GM12878 (cell line): ENCODE measurements around the gene NAALADL2.

Source experiments
- BCLAF1 ChIP-seq: fragments of 450-650 bp; IDR thresholded peaks from 2 replicates; pipeline ENCODE4 v1.6.1; 2017; ENCODE audit warnings: antibody characterized with exemption, mild to moderate bottlenecking, moderate library complexity
- EP300 ChIP-seq, 2 experiments: fragments of 150-350 bp in 1 of 2; IDR thresholded peaks; 2 replicates each; pipeline ENCODE4 v1.6.1; 2011 to 2012; ENCODE audit warnings: low read depth in 2 of 2, low read length in 2 of 2, borderline replicate concordance in 1 of 2, improper control_type of control experiment in 1 of 2, inconsistent platforms in 1 of 2; ENCODE audit not compliant: control insufficient read depth in 1 of 2
- EZH2 ChIP-seq: IDR thresholded peaks from 2 replicates; pipeline ENCODE4 v1.6.1; 2012; ENCODE audit warnings: low read depth, mild to moderate bottlenecking, control low read depth, inconsistent platforms, low read length, borderline replicate concordance; ENCODE audit not compliant: control insufficient read depth
- GABPA ChIP-seq: IDR thresholded peaks from 2 replicates; pipeline ENCODE4 v1.6.1; 2014; ENCODE audit warnings: antibody characterized with exemption, low read depth, mild to moderate bottlenecking, inconsistent platforms
- IRF4 ChIP-seq: IDR thresholded peaks from 2 replicates; pipeline ENCODE4 v1.6.1; 2011; ENCODE audit warnings: low read depth, low read length
- MAX ChIP-seq: IDR thresholded peaks from 2 replicates; pipeline ENCODE4 v1.6.1; 2012; ENCODE audit warnings: low read depth, low read length, improper control_type of control experiment
- NRF1 ChIP-seq: conservative IDR thresholded peaks from 2 replicates; pipeline ENCODE4 v1.6.1; 2011; ENCODE audit warnings: mild to moderate bottlenecking, low read depth, low read length, improper control_type of control experiment
- POLR2A ChIP-seq: IDR thresholded peaks from 2 replicates; pipeline ENCODE4 v1.6.1; 2011; ENCODE audit warnings: low read depth, mild to moderate bottlenecking, low read length
- TF ChIP-seq, protein P1 (sequence below): IDR thresholded peaks from 2 replicates; pipeline ENCODE4 v1.6.1; 2012; ENCODE audit warnings: low read length, inconsistent platforms
- TF ChIP-seq, protein P2 (sequence below): fragments of 450-650 bp; IDR thresholded peaks from 2 replicates; pipeline ENCODE4 v1.6.1; 2017; ENCODE audit warnings: mild to moderate bottlenecking, moderate library complexity
- TF ChIP-seq, protein P3 (sequence below): fragments of 450-650 bp; formaldehyde crosslinking; IDR thresholded peaks from 2 replicates; pipeline ENCODE4 v1.4.0; 2022; ENCODE audit warnings: mild to moderate bottlenecking, moderate library complexity
- TF ChIP-seq, protein P4 (sequence below), 3 experiments: IDR thresholded peaks in 2 of 3; conservative IDR thresholded peaks in 1 of 3; 2 replicates each; pipeline ENCODE4 v1.5.1; 2011; ENCODE audit warnings: low read depth in 3 of 3, low read length in 3 of 3, mild to moderate bottlenecking in 3 of 3, control low read depth in 2 of 3, moderate library complexity in 2 of 3, inconsistent platforms in 1 of 3, mixed read lengths in 1 of 3; ENCODE audit not compliant: control insufficient read depth in 2 of 3, insufficient read depth in 1 of 3; ENCODE audit errors: extremely low read depth in 1 of 3
- TF ChIP-seq, protein P5 (sequence below): IDR thresholded peaks from 2 replicates; pipeline ENCODE4 v1.6.1; 2012; ENCODE audit warnings: mild to moderate bottlenecking, low read depth, low read length

DNA sequence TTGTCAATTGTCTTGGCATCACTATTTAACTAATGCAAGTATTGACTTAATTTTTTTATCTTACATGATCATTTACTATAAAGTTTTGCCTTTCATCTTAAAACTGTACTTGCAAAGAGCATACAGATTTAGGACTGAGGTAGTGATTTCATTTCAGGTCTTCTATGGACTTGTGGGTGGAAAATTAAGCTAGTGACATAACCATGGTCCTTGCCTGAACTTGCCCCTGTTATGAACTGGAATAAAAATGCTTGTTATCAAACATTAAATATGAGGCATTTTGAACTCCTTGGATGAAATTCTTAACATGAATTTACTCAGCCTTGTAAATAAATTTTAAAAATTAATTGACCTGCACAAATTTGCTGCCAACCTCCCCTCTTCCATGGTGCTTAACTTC lies 712.0 kb downstream of the NAALADL2 start:
- TF ChIP-seq POLR2A (no peak), EZH2 (no peak), EP300 (IDR thresholded peaks at IDR 0.05; ENCODE audit: borderline replicate concordance in 1 of 2, control insufficient read depth in 1 of 2, low read depth in 2 of 2, low read length in 2 of 2) (no peak), NRF1 (no peak), MAX (no peak), BCLAF1 (no peak), GABPA (no peak), IRF4 (no peak)
- TF ChIP-seq, protein P1, sequence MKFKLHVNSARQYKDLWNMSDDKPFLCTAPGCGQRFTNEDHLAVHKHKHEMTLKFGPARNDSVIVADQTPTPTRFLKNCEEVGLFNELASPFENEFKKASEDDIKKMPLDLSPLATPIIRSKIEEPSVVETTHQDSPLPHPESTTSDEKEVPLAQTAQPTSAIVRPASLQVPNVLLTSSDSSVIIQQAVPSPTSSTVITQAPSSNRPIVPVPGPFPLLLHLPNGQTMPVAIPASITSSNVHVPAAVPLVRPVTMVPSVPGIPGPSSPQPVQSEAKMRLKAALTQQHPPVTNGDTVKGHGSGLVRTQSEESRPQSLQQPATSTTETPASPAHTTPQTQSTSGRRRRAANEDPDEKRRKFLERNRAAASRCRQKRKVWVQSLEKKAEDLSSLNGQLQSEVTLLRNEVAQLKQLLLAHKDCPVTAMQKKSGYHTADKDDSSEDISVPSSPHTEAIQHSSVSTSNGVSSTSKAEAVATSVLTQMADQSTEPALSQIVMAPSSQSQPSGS: no peak
- TF ChIP-seq, protein P2, sequence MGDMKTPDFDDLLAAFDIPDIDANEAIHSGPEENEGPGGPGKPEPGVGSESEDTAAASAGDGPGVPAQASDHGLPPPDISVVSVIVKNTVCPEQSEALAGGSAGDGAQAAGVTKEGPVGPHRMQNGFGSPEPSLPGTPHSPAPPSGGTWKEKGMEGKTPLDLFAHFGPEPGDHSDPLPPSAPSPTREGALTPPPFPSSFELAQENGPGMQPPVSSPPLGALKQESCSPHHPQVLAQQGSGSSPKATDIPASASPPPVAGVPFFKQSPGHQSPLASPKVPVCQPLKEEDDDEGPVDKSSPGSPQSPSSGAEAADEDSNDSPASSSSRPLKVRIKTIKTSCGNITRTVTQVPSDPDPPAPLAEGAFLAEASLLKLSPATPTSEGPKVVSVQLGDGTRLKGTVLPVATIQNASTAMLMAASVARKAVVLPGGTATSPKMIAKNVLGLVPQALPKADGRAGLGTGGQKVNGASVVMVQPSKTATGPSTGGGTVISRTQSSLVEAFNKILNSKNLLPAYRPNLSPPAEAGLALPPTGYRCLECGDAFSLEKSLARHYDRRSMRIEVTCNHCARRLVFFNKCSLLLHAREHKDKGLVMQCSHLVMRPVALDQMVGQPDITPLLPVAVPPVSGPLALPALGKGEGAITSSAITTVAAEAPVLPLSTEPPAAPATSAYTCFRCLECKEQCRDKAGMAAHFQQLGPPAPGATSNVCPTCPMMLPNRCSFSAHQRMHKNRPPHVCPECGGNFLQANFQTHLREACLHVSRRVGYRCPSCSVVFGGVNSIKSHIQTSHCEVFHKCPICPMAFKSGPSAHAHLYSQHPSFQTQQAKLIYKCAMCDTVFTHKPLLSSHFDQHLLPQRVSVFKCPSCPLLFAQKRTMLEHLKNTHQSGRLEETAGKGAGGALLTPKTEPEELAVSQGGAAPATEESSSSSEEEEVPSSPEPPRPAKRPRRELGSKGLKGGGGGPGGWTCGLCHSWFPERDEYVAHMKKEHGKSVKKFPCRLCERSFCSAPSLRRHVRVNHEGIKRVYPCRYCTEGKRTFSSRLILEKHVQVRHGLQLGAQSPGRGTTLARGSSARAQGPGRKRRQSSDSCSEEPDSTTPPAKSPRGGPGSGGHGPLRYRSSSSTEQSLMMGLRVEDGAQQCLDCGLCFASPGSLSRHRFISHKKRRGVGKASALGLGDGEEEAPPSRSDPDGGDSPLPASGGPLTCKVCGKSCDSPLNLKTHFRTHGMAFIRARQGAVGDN: no peak
- TF ChIP-seq, protein P3, sequence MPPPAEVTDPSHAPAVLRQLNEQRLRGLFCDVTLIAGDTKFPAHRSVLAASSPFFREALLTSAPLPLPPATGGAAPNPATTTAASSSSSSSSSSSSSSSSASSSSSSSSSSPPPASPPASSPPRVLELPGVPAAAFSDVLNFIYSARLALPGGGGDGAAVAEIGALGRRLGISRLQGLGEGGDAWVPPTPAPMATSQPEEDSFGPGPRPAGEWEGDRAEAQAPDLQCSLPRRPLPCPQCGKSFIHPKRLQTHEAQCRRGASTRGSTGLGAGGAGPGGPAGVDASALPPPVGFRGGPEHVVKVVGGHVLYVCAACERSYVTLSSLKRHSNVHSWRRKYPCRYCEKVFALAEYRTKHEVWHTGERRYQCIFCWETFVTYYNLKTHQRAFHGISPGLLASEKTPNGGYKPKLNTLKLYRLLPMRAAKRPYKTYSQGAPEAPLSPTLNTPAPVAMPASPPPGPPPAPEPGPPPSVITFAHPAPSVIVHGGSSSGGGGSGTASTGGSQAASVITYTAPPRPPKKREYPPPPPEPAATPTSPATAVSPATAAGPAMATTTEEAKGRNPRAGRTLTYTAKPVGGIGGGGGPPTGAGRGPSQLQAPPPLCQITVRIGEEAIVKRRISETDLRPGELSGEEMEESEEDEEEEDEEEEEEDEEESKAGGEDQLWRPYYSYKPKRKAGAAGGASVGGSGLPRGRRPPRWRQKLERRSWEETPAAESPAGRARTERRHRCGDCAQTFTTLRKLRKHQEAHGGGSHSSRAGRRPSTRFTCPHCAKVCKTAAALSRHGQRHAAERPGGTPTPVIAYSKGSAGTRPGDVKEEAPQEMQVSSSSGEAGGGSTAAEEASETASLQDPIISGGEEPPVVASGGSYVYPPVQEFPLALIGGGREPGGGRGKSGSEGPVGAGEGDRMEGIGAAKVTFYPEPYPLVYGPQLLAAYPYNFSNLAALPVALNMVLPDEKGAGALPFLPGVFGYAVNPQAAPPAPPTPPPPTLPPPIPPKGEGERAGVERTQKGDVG (CRISPR knock-in tag): no peak
- TF ChIP-seq, protein P4, sequence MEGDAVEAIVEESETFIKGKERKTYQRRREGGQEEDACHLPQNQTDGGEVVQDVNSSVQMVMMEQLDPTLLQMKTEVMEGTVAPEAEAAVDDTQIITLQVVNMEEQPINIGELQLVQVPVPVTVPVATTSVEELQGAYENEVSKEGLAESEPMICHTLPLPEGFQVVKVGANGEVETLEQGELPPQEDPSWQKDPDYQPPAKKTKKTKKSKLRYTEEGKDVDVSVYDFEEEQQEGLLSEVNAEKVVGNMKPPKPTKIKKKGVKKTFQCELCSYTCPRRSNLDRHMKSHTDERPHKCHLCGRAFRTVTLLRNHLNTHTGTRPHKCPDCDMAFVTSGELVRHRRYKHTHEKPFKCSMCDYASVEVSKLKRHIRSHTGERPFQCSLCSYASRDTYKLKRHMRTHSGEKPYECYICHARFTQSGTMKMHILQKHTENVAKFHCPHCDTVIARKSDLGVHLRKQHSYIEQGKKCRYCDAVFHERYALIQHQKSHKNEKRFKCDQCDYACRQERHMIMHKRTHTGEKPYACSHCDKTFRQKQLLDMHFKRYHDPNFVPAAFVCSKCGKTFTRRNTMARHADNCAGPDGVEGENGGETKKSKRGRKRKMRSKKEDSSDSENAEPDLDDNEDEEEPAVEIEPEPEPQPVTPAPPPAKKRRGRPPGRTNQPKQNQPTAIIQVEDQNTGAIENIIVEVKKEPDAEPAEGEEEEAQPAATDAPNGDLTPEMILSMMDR (IDR thresholded peaks at IDR 0.05 in 2 of 3, conservative IDR thresholded peaks at IDR 0.05 in 1 of 3; ENCODE audit: control insufficient read depth in 2 of 3, extremely low read depth in 1 of 3, insufficient read depth in 1 of 3, low read depth in 3 of 3, low read length in 3 of 3): no peak
- TF ChIP-seq, protein P5, sequence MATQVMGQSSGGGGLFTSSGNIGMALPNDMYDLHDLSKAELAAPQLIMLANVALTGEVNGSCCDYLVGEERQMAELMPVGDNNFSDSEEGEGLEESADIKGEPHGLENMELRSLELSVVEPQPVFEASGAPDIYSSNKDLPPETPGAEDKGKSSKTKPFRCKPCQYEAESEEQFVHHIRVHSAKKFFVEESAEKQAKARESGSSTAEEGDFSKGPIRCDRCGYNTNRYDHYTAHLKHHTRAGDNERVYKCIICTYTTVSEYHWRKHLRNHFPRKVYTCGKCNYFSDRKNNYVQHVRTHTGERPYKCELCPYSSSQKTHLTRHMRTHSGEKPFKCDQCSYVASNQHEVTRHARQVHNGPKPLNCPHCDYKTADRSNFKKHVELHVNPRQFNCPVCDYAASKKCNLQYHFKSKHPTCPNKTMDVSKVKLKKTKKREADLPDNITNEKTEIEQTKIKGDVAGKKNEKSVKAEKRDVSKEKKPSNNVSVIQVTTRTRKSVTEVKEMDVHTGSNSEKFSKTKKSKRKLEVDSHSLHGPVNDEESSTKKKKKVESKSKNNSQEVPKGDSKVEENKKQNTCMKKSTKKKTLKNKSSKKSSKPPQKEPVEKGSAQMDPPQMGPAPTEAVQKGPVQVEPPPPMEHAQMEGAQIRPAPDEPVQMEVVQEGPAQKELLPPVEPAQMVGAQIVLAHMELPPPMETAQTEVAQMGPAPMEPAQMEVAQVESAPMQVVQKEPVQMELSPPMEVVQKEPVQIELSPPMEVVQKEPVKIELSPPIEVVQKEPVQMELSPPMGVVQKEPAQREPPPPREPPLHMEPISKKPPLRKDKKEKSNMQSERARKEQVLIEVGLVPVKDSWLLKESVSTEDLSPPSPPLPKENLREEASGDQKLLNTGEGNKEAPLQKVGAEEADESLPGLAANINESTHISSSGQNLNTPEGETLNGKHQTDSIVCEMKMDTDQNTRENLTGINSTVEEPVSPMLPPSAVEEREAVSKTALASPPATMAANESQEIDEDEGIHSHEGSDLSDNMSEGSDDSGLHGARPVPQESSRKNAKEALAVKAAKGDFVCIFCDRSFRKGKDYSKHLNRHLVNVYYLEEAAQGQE: no peak
